ENCODE data around the gene TMEM135.

The TMEM135 gene

DNA sequence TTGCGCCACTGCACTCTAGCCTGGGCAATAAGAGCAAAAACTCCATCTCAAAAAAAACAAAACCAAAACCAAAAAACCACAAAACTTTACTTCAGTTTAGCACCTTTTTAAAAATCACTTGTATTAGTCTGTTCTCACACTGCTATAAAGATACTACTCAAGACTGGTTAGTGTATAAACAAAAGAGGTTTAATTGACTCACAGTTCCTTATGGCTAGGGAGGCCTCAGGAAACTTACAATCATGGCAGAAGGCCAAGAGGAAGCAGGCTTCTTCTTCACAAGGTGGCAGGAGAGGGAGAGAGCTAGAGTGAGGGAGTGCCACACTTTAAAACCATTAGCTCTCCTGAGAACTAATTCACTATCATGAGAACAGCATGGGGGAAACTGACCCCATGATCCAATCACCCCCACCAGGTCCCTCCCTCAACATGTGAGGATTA is 261.3 kb downstream of the TMEM135 start:
- TF ChIP-seq NFIC (IDR thresholded peaks at IDR 0.05) = no peak
- no peak for TF ChIP-seq USF1 (IDR thresholded peaks at IDR 0.05)
- no peak for TF ChIP-seq FOXM1 (IDR thresholded peaks at IDR 0.05; ENCODE audit: borderline replicate concordance, low read depth)
- TF ChIP-seq YY1 (IDR thresholded peaks at IDR 0.05; ENCODE audit: low read depth) = no peak
- TF ChIP-seq CREB1 (IDR thresholded peaks at IDR 0.05; ENCODE audit: low read depth) = no peak
- no peak for TF ChIP-seq CEBPB (IDR thresholded peaks at IDR 0.05)
- TF ChIP-seq MAX (IDR thresholded peaks at IDR 0.05) = no peak
- TF ChIP-seq EP300 (IDR thresholded peaks at IDR 0.05; ENCODE audit: borderline replicate concordance) = no peak
- TF ChIP-seq TCF12 (IDR thresholded peaks at IDR 0.05; ENCODE audit: low read depth) = no peak
- no peak for TF ChIP-seq RAD21 (IDR thresholded peaks at IDR 0.05; ENCODE audit: low read depth)

DNA sequence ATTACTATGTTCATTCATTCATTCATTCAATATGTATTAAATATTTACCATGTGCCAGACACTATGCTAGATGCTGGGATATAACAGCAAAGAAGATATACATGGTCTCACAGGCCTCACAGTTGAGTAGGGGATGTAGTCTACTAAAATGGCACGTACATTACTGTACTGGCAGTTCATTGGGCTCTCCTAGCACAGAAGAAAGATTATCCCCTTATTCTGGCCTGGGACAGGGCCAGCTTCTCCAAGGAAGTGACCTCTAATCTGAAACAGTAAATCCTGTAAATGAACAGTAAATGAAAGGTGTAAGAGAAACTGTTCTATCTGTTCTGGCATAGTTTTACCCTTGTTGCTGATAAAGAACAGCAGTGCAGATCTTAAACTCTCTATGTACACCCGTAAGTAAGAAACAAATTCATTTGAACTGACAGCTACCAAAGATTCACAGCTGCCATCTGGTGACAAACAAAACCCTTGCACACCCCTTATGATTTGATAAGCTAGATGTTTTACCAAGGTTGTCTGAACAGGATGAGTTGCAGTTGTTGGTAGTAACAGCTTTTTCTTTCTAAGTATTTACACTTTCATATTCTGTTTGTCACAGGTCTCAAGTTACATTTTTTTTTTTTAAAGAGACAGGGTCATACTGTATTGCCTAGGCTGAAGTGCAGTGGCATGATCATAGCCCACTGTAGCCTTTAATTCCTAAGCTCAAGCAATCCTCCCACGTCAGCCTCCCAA is 263.1 kb downstream of the TMEM135 start:
- TF ChIP-seq CREB1 (IDR thresholded peaks at IDR 0.05; ENCODE audit: low read depth) (no peak), EGR1 (IDR thresholded peaks at IDR 0.05) (no peak), TEAD4 (IDR thresholded peaks at IDR 0.05) (no peak), TCF12 (IDR thresholded peaks at IDR 0.05; ENCODE audit: low read depth) (no peak)

GRCh38 chr11:87301785-87302540 is 264.2 kb downstream of the TMEM135 start:
- no peak for TF ChIP-seq ZBTB7A (IDR thresholded peaks at IDR 0.05; ENCODE audit: low read depth)
- no peak for TF ChIP-seq TCF12 (IDR thresholded peaks at IDR 0.05; ENCODE audit: low read depth)
- no peak for TF ChIP-seq RAD21 (IDR thresholded peaks at IDR 0.05; ENCODE audit: low read depth)
- TF ChIP-seq FOXM1 (IDR thresholded peaks at IDR 0.05; ENCODE audit: borderline replicate concordance, low read depth) = no peak
- TF ChIP-seq TEAD4 (IDR thresholded peaks at IDR 0.05) = no peak
- no peak for TF ChIP-seq USF1 (IDR thresholded peaks at IDR 0.05)
- TF ChIP-seq EP300 (IDR thresholded peaks at IDR 0.05; ENCODE audit: borderline replicate concordance) = no peak
- TF ChIP-seq CEBPB (IDR thresholded peaks at IDR 0.05) = no peak
- TF ChIP-seq, protein P1, sequence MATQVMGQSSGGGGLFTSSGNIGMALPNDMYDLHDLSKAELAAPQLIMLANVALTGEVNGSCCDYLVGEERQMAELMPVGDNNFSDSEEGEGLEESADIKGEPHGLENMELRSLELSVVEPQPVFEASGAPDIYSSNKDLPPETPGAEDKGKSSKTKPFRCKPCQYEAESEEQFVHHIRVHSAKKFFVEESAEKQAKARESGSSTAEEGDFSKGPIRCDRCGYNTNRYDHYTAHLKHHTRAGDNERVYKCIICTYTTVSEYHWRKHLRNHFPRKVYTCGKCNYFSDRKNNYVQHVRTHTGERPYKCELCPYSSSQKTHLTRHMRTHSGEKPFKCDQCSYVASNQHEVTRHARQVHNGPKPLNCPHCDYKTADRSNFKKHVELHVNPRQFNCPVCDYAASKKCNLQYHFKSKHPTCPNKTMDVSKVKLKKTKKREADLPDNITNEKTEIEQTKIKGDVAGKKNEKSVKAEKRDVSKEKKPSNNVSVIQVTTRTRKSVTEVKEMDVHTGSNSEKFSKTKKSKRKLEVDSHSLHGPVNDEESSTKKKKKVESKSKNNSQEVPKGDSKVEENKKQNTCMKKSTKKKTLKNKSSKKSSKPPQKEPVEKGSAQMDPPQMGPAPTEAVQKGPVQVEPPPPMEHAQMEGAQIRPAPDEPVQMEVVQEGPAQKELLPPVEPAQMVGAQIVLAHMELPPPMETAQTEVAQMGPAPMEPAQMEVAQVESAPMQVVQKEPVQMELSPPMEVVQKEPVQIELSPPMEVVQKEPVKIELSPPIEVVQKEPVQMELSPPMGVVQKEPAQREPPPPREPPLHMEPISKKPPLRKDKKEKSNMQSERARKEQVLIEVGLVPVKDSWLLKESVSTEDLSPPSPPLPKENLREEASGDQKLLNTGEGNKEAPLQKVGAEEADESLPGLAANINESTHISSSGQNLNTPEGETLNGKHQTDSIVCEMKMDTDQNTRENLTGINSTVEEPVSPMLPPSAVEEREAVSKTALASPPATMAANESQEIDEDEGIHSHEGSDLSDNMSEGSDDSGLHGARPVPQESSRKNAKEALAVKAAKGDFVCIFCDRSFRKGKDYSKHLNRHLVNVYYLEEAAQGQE (IDR thresholded peaks at IDR 0.05; ENCODE audit: low read depth) = no peak
- no peak for TF ChIP-seq YY1 (IDR thresholded peaks at IDR 0.05; ENCODE audit: low read depth)
- no peak for TF ChIP-seq MAX (IDR thresholded peaks at IDR 0.05)
- TF ChIP-seq CREB1 (IDR thresholded peaks at IDR 0.05; ENCODE audit: low read depth) = no peak

- no peak for TF ChIP-seq NFIC (IDR thresholded peaks at IDR 0.05)
- no peak for TF ChIP-seq RAD21 (IDR thresholded peaks at IDR 0.05; ENCODE audit: low read depth)
- no peak for TF ChIP-seq TCF12 (IDR thresholded peaks at IDR 0.05; ENCODE audit: low read depth)
- TF ChIP-seq, protein P1 (IDR thresholded peaks at IDR 0.05; ENCODE audit: low read depth) = no peak
- no peak for TF ChIP-seq EP300 (IDR thresholded peaks at IDR 0.05; ENCODE audit: borderline replicate concordance)
- no peak for TF ChIP-seq MAX (IDR thresholded peaks at IDR 0.05)
- TF ChIP-seq FOXM1 (IDR thresholded peaks at IDR 0.05; ENCODE audit: borderline replicate concordance, low read depth) = no peak
- no peak for TF ChIP-seq EGR1 (IDR thresholded peaks at IDR 0.05)
- TF ChIP-seq CEBPB (IDR thresholded peaks at IDR 0.05) = no peak
- no peak for TF ChIP-seq CREB1 (IDR thresholded peaks at IDR 0.05; ENCODE audit: low read depth)
- no peak for TF ChIP-seq YY1 (IDR thresholded peaks at IDR 0.05; ENCODE audit: low read depth)
- TF ChIP-seq TEAD4 (IDR thresholded peaks at IDR 0.05) = no peak
- no peak for TF ChIP-seq USF1 (IDR thresholded peaks at IDR 0.05)
- TF ChIP-seq TAF1 (IDR thresholded peaks at IDR 0.05; ENCODE audit: low read depth) = no peak
- TF ChIP-seq ZBTB7A (IDR thresholded peaks at IDR 0.05; ENCODE audit: low read depth) = no peak
Observed at GRCh38 chr11:87304412-87304811, 266.7 kb downstream of the TMEM135 start.
